ENCODE data around the gene SIT1. TPM values are rescaled to one million over a fixed set of nuclear protein-coding genes. Genes with fewer than 3 reads are reported as not detected.

Gene SIT1
- total RNA-seq, 1 donor from 2014 or later = not detected

DNA sequence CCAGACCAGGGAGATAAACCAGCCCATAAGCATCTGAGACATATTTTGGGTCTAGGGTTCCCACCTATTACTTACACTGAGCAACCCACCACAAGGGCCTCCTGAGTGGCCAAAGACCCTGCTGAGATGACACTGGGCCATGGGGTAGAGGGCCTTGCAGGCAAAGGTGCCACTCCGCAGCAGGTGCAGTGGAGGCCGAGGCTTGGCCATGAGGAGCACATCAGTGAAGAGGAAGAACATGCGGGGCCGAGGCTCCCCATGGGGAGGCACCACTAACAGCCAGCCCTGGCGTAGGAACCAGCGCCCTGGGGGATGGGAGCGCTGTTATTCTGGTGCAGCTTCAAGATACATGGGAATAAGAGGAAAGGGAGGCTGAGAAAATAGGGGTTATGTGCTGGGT, 11.7 kb upstream of the SIT1 start:
- Histone ChIP-seq H2AFZ (ENCODE audit: low read depth, low read length) (no peak overlapping the region), H4K20me1 (ENCODE audit: insufficient read depth, low read length) (peaks cover 8% of the 10 kb centered on the region), H3K9ac (ENCODE audit: low read length) (no peak overlapping the region), H3K27me3 (ENCODE audit: insufficient read depth, low read length) (no peaks in the 10 kb centered on the region), H3K36me3 (ENCODE audit: insufficient read depth, low read length) (peaks cover 6% of the 10 kb centered on the region), H3K4me3 (ENCODE audit: insufficient read depth, low read depth, low read length) (no peak overlapping the region), H3K4me2 (ENCODE audit: low read length) (no peak overlapping the region), H3K27ac (ENCODE audit: low read depth, low read length) (no peak overlapping the region), H3K9me3 (ENCODE audit: insufficient read depth, low read depth, low read length) (no peaks in the 10 kb centered on the region), H3K79me2 (ENCODE audit: insufficient read depth, low read length) (peaks cover 11% of the 10 kb centered on the region), H3K4me1 (ENCODE audit: insufficient read depth, low read length) (peaks cover 26% of the 10 kb centered on the region)
- Mint-ChIP-seq H3K27me3 (ENCODE audit: low read depth, unreplicated experiment) (peaks cover 2% of the 10 kb centered on the region), H3K27ac (ENCODE audit: unreplicated experiment) (no peak overlapping the region), H3K36me3 (ENCODE audit: low read depth, unreplicated experiment) (peaks cover 1% of the 10 kb centered on the region), H3K4me3 (ENCODE audit: unreplicated experiment) (peak overlapping the region; percentile 54), H3K9me3 (ENCODE audit: unreplicated experiment) (no peaks in the 10 kb centered on the region), H3K4me1 (ENCODE audit: low read depth, unreplicated experiment) (peaks cover 14% of the 10 kb centered on the region)
- no peak for TF ChIP-seq EZH2 (IDR thresholded peaks at IDR 0.05; ENCODE audit: insufficient read depth, low read length)
- TF ChIP-seq, protein P1, sequence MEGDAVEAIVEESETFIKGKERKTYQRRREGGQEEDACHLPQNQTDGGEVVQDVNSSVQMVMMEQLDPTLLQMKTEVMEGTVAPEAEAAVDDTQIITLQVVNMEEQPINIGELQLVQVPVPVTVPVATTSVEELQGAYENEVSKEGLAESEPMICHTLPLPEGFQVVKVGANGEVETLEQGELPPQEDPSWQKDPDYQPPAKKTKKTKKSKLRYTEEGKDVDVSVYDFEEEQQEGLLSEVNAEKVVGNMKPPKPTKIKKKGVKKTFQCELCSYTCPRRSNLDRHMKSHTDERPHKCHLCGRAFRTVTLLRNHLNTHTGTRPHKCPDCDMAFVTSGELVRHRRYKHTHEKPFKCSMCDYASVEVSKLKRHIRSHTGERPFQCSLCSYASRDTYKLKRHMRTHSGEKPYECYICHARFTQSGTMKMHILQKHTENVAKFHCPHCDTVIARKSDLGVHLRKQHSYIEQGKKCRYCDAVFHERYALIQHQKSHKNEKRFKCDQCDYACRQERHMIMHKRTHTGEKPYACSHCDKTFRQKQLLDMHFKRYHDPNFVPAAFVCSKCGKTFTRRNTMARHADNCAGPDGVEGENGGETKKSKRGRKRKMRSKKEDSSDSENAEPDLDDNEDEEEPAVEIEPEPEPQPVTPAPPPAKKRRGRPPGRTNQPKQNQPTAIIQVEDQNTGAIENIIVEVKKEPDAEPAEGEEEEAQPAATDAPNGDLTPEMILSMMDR (IDR thresholded peaks at IDR 0.05; ENCODE audit: insufficient read depth, low read depth, low read length) = no peak
- no peak for DNase-seq (ENCODE audit: low read depth)
- no peak for FAIRE-seq

DNA sequence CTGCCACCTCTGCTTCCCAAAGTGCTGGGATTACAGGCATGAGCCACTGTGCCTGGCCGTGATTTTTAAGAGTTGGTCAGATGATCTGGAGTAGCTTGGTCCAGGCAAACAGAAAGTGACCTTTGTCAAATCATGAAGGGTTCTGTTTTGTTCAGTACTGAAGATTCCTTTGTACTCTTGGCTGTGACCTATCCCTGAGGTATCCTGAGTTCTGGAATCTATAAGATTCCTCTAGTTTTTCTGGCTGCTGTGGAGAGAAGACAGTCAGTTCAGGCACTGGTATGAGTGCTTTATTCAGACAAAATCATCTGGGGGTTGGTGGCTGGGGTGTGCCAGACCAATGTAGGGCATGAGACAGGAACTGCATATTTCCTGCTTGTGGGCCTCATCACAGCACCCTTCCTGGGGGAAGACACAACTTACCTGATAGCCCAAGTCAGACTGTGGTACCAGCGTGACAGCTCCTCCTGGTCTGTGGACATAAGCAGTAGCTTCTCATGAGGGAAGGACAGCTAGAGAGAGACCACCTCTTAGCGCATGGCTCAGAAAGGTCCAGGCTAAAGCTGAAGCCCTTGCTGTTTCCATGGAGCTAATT, 11.1 kb upstream of the SIT1 start:
- Histone ChIP-seq H3K36me3 (ENCODE audit: insufficient read depth, low read length) (peaks cover 6% of the 10 kb centered on the region), H4K20me1 (ENCODE audit: insufficient read depth, low read length) (peaks cover 8% of the 10 kb centered on the region)
- peaks cover 14% of the 10 kb centered on the region for H3K4me1 Mint-ChIP-seq (ENCODE audit: low read depth, unreplicated experiment)

More for the DNA sequence above, 11.1 kb upstream of the SIT1 start:
- no peak overlapping the region for H3K4me3 Mint-ChIP-seq (ENCODE audit: unreplicated experiment)
- DNase-seq (ENCODE audit: low read depth) (no peak), FAIRE-seq (no peak)
- Histone ChIP-seq H3K9ac (ENCODE audit: low read length) (no peak overlapping the region), H3K27me3 (ENCODE audit: insufficient read depth, low read length) (no peaks in the 10 kb centered on the region), H2AFZ (ENCODE audit: low read depth, low read length) (no peak overlapping the region), H3K9me3 (ENCODE audit: insufficient read depth, low read depth, low read length) (no peaks in the 10 kb centered on the region), H3K79me2 (ENCODE audit: insufficient read depth, low read length) (peaks cover 11% of the 10 kb centered on the region), H3K4me3 (ENCODE audit: insufficient read depth, low read depth, low read length) (no peak overlapping the region), H3K27ac (ENCODE audit: low read depth, low read length) (no peak overlapping the region), H3K4me1 (ENCODE audit: insufficient read depth, low read length) (peaks cover 30% of the 10 kb centered on the region), H3K4me2 (ENCODE audit: low read length) (no peak overlapping the region)
- H3K36me3 Mint-ChIP-seq (ENCODE audit: low read depth, unreplicated experiment) = peaks cover 1% of the 10 kb centered on the region
- TF ChIP-seq, protein P1 (IDR thresholded peaks at IDR 0.05; ENCODE audit: insufficient read depth, low read depth, low read length) = no peak
- no peak for TF ChIP-seq EZH2 (IDR thresholded peaks at IDR 0.05; ENCODE audit: insufficient read depth, low read length)
- H3K27me3 Mint-ChIP-seq (ENCODE audit: low read depth, unreplicated experiment) = no peaks in the 10 kb centered on the region
- H3K27ac Mint-ChIP-seq (ENCODE audit: unreplicated experiment) = no peak overlapping the region
- H3K9me3 Mint-ChIP-seq (ENCODE audit: unreplicated experiment) = no peaks in the 10 kb centered on the region

Data from astrocyte (in vitro differentiated cells and primary cell).